ENCODE data around the gene DSPP. TPM values are rescaled to one million over a fixed set of nuclear protein-coding genes. Genes with fewer than 3 reads are reported as not detected.

DSPP gene
- total and polyA plus RNA-seq, 2 experiments from 2014 or later = 0.08 TPM; not detected in 1

DNA sequence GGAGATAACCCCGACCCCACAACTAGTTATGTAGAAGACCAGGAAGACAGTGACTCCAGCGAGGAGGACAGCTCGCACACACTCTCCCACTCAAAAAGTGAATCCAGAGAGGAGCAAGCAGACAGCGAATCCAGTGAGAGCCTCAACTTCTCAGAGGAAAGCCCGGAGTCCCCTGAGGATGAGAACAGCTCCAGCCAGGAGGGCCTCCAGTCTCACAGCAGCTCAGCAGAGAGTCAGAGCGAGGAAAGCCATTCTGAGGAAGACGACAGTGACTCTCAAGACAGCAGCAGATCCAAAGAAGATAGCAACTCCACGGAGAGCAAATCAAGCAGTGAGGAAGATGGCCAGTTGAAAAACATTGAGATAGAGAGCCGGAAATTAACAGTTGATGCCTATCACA is 54.5 kb downstream of the DSPP start (continued):
- TF ChIP-seq POLR2AphosphoS5 (IDR thresholded peaks at IDR 0.05; ENCODE audit: low read depth) (no peak), EZH2phosphoT487 (IDR thresholded peaks at IDR 0.05; ENCODE audit: unreplicated experiment) (no peak), CTCF (conservative IDR thresholded peaks at IDR 0.05; ENCODE audit: low read depth in 2 of 2) (no peak), STAT1 (IDR thresholded peaks at IDR 0.05; ENCODE audit: unreplicated experiment) (no peak), JUNB (IDR thresholded peaks at IDR 0.05; ENCODE audit: unreplicated experiment) (no peak), ZNF114 (CRISPR knock-in tag; IDR thresholded peaks at IDR 0.05) (no peak)

Other genes starting within 250 kb of the DSPP start
- gene HSD17B11, start 217.3 kb upstream of the DSPP start, total RNA-seq (2014; rRNA removed; shearing (Covaris generic)) = 14.8 and 19.9 TPM in 2 replicates
- 9.7 and 9.8 TPM in 2 replicates for gene HSD17B11, start 217.3 kb upstream of the DSPP start, polyA plus RNA-seq (2016; fragmentation: Nextera tagmentation; extraction: Ambion mirVana)
- 13.6 and 22.9 TPM in 2 replicates for gene NUDT9, start 186.0 kb upstream of the DSPP start, total RNA-seq (2014; rRNA removed; shearing (Covaris generic))
- gene NUDT9, start 186.0 kb upstream of the DSPP start, polyA plus RNA-seq (2016; fragmentation: Nextera tagmentation; extraction: Ambion mirVana) = 35.2 and 43.4 TPM in 2 replicates
- 1.5 and 1.7 TPM in 2 replicates for gene SPARCL1, start 79.2 kb upstream of the DSPP start, total RNA-seq (2014; rRNA removed; shearing (Covaris generic))
- gene SPARCL1, start 79.2 kb upstream of the DSPP start, polyA plus RNA-seq (2016; fragmentation: Nextera tagmentation; extraction: Ambion mirVana) = 1.7 and 2.4 TPM in 2 replicates
- not detected in 2 replicates for gene DMP1, start 41.8 kb downstream of the DSPP start, total RNA-seq (2014; rRNA removed; shearing (Covaris generic))
- gene DMP1, start 41.8 kb downstream of the DSPP start, polyA plus RNA-seq (2016; fragmentation: Nextera tagmentation; extraction: Ambion mirVana) = 0.27 TPM in 1 of 2 replicates, not detected in the other
- gene IBSP, start 191.0 kb downstream of the DSPP start, total RNA-seq (2014; rRNA removed; shearing (Covaris generic)) = not detected in 2 replicates
- gene IBSP, start 191.0 kb downstream of the DSPP start, polyA plus RNA-seq (2016; fragmentation: Nextera tagmentation; extraction: Ambion mirVana) = not detected in 2 replicates
- gene MEPE, start 224.4 kb downstream of the DSPP start, total RNA-seq (2014; rRNA removed; shearing (Covaris generic)) = not detected in 2 replicates
- not detected in 2 replicates for gene MEPE, start 224.4 kb downstream of the DSPP start, polyA plus RNA-seq (2016; fragmentation: Nextera tagmentation; extraction: Ambion mirVana)

All from GM23338 (cell line).